MM.1S (cell line): ENCODE measurements around the gene GVQW3.

Source experiments
- EZH2 ChIP-seq: fragments of 300-600 bp; sonication (generic); optimal IDR thresholded peaks from 2 replicates; pipeline ENCODE3; 2017; ENCODE audit warnings: low read depth, mild to moderate bottlenecking, antibody characterized with exemption, low read length, mixed read lengths
- TF ChIP-seq, protein P1 (sequence below): fragments of 300-600 bp; sonication (generic); IDR thresholded peaks from 2 replicates; pipeline ENCODE4 v1.5.1; 2016; ENCODE audit warnings: antibody characterized with exemption, low read length, mixed read lengths

DNA sequence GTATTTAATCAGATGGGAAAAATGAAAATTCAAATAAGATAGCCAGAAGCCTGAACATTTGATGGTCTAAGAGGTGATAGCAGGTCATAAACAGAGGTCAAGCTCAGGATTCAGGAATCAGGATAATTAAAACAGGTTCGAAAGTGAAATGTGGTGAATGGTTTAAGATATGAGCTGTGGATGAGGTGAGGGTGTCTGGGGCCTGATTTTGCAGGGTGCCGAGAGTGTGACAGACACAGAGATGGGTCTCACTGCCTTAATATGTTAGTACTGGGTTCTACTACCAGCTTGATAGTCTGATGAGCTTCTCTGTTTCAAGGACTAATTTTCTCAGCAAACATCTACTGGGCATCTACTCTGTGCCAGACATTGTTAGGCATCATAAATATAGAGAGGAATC is 43.8 kb downstream of the GVQW3 start:
- TF ChIP-seq, protein P1, sequence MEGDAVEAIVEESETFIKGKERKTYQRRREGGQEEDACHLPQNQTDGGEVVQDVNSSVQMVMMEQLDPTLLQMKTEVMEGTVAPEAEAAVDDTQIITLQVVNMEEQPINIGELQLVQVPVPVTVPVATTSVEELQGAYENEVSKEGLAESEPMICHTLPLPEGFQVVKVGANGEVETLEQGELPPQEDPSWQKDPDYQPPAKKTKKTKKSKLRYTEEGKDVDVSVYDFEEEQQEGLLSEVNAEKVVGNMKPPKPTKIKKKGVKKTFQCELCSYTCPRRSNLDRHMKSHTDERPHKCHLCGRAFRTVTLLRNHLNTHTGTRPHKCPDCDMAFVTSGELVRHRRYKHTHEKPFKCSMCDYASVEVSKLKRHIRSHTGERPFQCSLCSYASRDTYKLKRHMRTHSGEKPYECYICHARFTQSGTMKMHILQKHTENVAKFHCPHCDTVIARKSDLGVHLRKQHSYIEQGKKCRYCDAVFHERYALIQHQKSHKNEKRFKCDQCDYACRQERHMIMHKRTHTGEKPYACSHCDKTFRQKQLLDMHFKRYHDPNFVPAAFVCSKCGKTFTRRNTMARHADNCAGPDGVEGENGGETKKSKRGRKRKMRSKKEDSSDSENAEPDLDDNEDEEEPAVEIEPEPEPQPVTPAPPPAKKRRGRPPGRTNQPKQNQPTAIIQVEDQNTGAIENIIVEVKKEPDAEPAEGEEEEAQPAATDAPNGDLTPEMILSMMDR = no peak
- no peak for TF ChIP-seq EZH2
